HG02885 (cell line): ENCODE data around the gene CEND1.

Experiments
- ATAC-seq: cut with Tn5 transposase; IDR thresholded peaks from one replicate; pipeline ENCODE4 v1.9.1; 2021; ENCODE audit warnings: mild to moderate bottlenecking; ENCODE audit not compliant: unreplicated experiment, poor library complexity

CEND1 gene

DNA sequence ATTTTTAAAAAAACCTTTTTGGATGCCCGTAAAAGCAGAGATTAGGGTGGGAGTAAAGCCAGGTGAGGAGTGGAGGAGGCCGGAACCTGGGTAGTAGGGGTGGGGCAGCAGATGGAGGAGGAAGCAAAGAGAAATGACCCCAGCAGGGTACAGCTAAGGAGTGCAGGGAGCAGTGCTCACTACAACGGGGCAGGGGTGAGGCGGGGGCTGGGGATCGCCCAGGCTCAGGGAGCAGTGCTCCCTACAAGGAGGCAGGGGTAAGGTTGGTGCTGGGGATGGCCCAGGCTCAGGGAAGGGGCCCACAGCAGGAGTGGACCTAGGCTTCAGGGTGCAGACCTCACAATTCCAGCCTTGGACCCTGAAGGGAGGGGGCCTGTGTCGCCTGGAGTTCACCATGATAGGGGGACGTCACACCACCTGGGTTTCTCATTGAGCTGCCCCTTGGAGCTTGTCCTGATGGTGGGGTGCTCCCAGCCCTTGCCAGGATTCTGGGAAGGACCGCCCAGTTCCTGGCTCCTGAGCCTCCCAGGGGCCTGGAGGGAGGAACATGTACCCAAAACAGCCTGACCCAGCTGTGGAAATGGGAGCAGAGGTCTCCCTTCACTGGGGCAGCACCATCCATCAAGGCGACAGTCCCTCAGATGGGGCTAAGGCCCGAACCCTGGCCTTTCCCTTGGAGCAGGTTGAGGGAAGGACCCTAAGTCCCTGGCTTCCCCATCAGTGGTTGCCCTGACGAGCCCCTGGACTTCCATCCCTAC lies 26.0 kb upstream of the CEND1 start:
- no peak for ATAC-seq

DNA sequence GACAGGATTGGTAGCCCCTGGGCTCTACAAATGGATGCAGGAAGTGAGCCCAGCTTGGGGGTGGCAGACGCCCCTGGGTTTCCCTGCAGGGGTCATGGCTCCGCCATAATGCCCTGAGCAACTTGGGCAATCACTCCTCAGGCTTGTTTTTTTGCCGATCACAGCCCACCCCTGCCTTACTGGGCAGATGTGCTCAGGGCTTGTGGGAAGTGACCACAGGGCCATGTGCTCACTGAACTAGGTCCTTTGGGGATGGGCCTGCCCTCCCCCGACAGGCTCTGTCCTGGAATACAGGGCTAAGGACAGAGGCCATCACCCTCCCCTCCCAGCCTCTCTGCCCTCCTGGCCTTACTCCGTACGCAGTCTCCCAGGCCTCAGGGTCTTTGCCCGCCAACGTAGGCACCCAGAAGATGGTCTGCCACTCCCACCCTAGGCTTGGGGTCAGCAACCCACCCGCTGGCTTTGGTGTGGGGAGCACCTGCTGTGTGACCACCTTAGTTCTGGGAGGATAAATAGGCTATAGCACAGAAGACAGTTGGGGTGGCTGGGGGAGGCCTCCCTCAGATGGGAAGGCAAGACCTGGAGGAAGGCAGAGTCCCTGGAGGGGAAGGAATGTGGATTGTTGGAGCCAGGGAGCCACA lies 23.7 kb upstream of the CEND1 start:
- no peak for ATAC-seq

DNA sequence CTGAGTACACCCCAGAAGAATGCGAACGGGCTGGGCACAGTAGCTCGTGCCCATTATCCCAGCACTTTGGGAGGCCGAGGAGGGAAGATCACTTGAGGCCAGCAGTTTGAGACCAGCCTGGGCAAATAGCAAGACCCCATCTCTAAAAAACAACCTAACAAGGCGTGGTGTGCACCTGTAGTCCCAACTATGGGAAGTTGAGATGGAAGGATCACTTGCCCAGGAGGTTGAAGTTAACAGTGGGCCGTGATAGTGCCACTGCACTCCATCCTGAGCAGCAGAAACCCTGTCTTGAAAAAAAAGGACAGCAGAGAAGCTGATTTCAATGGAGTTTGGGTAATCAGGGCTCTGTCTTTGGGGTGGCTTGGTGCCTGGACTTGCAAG lies 23.2 kb upstream of the CEND1 start:
- ATAC-seq = no peak

DNA sequence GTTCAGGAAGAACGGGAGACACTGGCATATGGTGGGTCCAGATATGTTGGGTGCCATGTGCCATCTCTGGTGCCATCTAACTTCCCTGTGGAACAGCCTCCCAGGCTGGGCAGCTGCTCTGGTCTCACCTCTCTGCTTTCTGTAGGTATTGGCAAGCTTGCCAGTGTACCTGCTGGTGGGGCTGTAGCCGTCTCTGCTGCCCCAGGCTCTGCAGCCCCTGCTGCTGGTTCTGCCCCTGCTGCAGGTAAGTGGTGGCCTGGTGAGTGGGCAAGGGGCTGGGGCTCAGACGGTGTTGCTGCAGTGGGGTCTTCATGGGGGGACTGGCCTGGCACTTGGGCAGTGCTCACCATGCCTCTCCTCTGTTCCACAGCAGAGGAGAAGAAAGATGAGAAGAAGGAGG lies 22.5 kb upstream of the CEND1 start:
- ATAC-seq = no peak

DNA sequence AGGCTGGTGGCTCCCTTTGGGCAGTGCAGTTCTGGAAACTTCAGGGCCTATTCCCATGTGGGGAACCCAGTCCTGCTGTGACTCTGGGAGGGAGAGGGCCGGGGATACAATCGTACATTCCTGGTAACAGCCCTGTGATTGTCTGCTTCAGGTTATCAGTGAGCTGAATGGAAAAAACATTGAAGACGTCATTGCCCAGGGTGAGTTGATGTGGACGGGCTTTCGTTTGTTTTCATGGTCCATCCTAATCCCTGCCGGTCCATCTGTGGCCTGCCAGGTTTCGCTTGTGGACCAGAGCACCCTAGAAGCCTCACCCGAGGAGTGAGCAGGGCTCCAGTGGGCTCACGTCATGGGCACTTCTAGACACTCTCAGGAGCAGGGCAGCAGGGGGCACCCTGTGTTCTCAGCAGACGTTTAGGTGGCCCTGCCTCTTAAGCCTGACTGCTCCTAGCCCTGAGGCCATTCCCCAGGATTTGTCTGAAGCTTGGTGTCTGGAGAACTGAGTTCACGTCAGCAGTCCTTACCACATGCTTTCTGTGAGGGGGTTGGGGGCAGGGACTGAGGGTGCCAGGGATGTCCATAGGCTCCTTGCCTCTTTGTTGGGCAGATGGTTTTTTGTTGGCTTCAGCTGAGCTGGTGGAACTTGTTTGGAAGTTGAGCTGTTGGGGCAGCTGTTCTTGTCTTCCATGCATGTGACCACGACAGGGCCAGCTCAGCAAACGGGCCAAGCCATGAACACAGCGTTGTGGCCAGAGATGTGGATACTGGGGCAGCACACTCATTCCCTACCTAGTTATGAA lies 21.8 kb upstream of the CEND1 start:
- no peak for ATAC-seq

DNA sequence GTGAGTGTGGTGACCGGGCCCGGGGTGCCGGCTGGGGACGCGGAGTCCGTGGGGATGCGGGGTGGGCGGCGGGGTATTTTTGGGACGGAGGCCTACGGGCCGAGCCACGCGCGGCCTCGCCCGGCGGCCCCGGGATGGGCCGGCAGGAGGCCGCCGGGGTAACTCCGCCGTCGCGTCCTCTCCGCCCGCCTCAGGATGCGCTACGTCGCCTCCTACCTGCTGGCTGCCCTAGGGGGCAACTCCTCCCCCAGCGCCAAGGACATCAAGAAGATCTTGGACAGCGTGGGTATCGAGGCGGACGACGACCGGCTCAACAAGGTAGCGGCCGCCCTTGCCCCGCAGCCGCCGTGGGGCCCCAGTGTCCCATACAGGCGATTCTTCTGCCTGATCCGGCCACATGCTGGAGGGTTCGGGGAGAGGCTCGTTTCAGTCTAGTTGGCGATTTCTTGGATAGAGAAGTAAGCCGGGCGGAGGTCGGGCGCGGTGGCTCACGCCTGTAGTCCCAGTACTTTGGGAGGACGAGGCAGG lies 20.2 kb upstream of the CEND1 start:
- no peak for ATAC-seq

DNA sequence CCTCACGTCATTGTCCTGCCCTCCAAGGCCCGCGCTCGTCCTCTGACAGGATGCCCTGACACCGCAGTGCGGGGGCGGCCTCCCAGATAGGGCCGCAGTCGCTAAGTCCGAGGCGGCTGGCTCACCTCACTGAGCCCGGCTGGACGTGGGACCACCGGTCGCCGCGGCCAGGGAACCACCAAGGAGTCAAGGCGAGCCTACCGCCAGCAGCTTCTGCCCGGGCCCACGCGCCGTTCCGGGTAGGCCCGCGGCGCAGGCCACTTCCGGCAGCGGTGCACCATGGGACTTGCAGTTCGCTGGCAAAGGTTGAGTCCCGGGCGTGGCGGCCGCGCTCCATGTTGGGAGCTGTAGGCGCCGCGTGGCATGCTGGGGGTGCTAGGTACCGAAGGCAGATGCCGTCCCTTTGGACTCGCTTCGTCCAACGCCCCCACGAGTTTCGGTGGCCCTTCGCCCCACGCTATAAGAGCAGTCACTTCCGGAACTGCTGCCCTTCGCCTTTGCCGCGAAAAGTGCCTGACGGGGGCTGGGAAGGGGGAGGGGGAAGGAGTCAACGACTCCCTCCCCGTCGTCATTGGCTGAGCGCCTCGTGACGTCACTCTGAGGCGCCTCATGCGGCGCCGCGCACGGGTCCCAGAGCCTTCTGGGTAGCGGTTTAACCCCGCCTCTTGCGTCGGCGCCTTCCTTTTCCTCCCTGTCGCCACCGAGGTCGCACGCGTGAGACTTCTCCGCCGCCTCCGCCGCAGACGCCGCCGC lies 19.6 kb upstream of the CEND1 start, which contains the start of gene RPLP2:
Gene RPLP2, plus strand, starts transcription at position 681 of the 753 bp plus-strand sequence. CDS start 268 bp downstream, outside the sequence.
- peak; percentile 74 for ATAC-seq

DNA sequence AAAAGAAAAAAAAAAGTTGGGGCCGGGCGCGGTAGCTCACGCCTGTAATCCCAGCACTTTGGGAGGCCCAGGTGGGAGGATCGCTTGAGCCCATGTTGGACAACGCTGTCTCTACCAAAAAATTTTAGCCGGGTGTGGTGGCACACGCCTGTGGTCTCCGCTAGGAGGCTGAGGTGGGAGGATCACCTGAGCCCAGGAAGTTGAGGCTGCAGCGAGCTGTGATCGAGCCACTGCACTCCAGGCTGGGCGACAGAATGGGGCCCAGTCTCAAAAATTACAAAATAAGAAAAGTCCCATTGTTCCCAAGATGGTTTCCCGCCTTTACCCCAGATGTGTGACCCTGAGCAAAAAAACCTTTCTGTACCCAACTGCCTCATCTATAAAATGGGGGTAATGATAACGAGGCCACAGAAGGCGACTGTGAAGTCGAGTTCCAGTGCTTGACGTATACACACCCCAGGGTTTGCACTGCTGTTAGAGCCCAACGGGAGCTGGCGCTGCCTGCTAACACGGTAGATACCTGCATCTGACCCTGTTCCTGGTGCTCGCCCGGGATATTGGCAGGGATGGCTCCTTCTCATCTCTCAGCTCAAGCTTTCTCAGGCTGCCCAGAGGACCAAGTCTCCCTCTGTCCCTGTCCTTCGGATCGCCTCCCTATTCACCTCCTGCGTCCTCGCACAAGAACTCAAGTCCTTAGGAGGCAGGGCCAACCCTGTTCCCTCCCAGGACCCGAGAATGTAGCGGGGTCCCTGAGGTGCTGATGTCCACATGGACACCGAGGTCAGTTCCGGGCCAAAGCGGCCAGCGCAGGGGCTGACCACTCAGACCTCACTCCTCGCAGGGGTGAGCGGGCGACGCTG lies 18.8 kb upstream of the CEND1 start:
- ATAC-seq = no peak

DNA sequence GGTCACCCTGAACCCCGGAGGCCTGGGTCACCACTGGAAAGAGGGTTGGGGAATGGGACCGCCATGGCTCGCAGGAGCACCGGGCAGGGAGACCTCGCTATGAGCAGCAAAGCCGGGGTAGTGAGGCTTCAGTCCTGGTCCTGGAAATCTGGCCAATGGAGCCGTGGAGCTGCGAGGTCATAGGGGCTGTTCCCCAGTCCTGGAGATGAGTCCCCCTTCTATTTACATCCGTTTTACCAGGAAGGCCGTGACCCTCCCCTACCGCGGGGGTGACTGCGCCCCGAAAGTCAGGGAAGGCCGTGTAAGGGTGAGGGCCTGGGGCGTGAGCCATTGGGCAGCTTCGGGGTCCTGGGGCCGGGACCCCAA lies 14.7 kb upstream of the CEND1 start:
- ATAC-seq = no peak

DNA sequence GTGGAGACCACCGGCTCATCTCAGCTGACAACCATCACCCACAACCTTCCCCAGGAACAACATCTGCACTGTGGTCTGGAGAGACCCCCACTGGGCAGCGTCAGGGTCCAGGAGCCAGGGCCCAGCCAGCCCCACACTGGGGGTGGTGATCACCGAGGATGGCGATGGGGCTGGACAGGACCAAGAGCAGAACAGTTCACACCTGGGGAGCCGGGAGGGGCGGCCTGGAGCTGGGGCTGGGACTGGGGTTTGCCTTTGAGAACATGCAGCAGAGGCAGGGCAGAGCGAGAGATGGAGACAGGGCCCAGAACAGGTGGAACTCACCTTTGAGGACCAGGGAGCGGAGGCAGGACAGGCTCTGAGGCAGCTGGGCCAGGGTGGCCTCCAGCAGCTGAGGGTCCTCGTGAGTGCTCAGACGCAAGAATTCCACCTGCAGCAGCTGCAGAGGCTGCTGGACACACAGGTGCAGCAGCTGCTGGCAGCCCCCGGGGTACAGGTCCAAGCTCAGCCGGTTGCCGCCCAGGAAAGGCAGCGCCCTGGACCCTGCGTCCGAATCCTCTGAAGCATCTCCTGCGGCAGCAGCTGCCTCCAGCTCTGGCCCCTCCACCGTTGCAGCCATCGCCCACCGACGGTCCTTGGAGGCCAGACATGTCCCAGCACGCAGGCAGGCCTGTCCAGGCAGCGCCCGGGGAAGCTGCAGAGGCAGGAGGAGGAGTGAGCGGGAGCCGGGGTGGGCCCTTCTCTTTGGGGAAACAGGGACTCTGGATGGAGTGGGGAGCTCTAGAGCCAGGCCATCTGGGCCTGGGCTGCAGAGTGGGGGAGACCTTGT lies 14.1 kb upstream of the CEND1 start:
- no peak for ATAC-seq

DNA sequence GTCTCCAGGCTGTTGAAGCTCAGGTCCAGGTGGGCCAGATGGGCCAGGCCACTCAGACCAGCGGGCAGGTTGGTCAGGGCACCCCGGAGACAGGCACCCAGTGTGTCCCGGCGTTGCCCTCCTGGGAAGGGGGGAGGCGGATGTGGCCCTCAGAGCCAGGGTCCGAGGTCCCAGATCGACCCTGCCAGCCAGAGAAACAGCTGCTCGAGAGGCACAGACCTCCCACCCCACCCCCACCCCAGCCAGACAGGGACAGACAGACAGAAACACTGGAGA lies 13.5 kb upstream of the CEND1 start:
- ATAC-seq = no peak

DNA sequence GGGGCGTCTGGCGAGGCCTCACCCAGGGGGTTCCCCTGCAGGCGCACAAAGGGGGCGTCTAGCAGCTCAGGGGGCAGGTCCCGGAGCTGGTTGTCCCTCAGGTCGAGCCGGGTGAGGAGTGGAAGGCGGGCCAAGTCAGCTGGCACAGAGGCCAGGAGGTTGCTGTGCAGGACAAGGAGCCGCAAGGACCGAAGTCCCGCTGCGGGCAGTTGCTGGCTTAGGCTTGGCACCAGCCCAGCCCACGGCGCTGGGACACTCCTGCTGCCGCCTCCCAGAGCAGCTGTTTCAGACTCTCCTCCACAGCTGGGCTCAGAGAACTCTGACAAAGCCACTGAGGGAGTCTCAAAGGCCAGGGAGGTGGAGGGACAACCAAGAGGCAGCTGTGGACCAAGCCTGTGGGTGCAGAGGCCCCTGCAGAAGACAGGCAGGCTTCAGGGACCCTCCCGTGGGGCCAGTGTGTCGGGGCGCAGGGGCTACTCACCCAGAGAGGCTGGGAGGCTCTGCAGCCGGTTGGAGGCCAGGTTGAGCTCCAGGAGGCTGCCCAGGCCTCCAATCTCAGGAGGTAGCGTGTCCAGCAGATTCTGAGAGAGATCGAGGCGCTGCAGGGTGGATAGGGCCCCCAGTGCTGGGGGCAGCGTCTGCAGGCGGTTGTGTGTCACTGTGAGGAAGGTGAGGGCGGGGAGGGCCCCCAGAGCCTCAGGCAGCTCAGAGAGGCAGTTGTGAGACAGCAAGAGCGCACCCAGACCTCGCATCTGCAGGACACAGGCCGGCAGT lies 13.0 kb upstream of the CEND1 start:
- ATAC-seq = no peak

DNA sequence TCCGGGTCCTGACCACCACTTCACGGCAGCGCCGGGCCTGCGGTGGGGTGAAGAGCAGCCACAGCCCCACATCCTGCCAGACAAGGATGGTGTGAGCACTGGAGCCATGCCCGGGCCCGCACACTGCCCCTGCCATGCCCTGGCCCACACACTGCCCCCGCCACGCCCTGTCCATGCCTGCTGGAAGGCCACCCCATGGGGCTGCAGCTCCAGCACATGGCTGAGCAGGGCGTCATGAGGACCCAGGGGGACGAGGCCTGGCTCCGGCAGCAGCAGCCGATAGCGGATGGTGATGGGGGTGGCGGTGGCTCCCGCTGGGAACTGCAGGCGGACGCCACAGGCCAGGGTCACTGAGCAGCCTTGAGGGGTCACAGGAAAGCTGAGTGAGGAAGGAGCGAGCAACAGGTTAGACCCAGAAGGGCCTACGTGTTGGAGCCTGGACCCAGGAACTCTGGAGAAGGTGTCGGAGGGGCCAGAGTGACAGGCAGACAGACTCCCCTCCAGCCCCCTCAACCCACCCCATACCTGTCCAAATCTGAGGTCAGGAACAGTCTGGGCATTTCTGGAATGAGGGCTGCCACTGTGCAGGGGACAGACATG lies 12.2 kb upstream of the CEND1 start:
- no peak for ATAC-seq

DNA sequence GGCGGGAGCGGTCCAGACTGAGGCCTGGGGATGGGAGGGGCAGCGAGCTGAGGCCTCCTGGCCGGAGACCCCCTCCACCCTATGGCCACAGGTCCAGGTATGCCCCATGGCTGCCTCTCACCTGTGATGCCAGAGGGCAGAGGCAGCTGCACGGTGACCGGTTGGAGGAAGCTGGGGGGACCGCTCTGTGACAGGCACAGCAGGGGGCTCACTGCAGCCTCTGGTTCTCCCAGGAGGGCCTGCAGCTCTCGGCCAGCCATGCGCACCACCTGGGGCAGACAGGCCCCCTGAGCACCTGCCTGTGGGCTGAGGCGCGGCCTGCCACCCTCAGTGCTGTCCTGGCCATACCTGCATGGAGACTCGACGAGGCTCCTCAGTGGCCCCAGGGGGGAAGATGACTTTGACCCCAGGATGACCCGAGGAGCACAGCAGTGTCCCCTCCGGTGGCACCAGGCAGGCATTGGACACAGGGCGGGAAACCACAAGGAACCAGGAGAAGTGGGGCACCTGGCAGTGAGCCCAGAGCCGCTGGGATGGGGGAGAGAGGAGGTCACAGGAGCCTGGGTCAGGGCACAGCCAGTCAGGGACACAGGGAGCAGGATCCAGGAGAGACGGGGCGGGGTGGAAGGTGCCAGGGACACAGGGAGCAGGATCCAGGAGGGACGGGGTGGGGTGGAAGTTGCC lies 11.3 kb upstream of the CEND1 start:
- ATAC-seq = no peak

DNA sequence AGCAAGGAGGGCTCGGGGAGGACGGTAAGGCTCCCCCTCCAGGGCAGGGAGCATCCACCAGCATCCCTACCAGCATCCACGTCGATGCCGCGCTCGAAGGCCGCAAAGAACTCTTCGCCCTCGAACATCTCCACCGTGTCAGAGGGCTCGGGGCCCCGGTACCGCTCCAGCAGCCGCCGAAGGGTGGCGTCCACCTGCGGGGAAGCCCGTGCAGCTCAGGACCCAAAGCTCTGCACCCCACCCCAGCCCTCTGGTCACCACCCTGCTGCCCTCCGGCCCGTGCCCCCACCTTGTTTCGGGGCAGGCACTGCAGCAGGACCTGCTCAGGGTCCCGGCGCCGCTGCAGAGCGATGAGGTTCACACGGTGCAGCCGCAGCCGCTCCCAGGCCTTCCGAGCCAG lies 10.6 kb upstream of the CEND1 start:
- ATAC-seq = no peak

DNA sequence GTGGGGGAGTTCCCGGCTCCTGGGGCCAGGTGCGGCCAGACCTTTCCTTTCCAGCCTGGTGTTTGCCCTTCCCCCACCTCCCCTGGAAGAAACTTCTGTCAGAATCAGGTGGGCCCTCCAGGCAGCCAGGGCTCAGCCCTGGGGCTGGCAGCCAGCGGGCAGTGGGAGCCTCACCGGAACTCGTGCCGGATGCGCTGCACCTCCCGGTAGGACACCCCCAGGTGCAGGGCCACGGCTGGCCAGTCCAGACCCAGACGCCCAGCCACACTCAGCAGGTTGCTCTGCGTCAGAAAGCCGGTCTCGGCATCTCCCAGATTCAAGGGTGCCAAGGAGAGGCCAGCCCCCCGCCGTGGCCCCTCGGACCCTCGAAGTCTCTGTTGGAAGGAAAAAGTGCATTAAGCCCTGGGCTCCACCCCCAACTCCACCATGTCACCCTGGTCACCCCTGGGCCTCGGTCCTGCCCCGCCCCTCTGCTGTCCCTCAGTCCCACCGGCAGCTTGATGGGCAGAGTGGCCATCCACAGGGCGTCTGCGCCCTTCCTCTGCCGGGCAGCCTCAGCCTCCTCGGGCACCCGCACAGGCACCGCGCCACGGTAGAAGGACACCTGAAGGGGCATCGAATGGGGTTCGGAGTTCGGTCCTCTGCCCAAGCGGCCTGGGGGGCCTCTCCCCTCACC lies 9.9 kb upstream of the CEND1 start:
- no peak for ATAC-seq
